PFSK-1 (cell line): ENCODE results near the gene XRCC3.

ENCODE experiments used
- FOXP2 ChIP-seq: optimal IDR thresholded peaks from 2 replicates; pipeline ENCODE3; 2011; ENCODE audit warnings: borderline replicate concordance, control low read depth, inconsistent platforms; ENCODE audit not compliant: insufficient read depth; ENCODE audit errors: extremely low read length, extremely low read depth
- POLR2AphosphoS5 ChIP-seq: IDR thresholded peaks from 2 replicates; pipeline ENCODE4 v1.6.1; 2012; ENCODE audit warnings: low read depth, mild to moderate bottlenecking, control low read depth, low read length, moderate library complexity
- SIN3A ChIP-seq: IDR thresholded peaks from 2 replicates; pipeline ENCODE4 v1.6.1; 2012; ENCODE audit warnings: mild to moderate bottlenecking, low read length, moderate library complexity, borderline replicate concordance; ENCODE audit not compliant: insufficient read depth
- TAF1 ChIP-seq: IDR thresholded peaks from 2 replicates; pipeline ENCODE4 v1.6.1; 2012; ENCODE audit warnings: low read length, control low read depth, borderline replicate concordance; ENCODE audit not compliant: insufficient read depth
- TF ChIP-seq, protein P1 (sequence below), 2 experiments: IDR thresholded peaks; 2 replicates each; pipeline versions ENCODE4 v1.6.1 to v1.8.0; 2011 to 2012; ENCODE audit warnings: low read depth in 2 of 2, low read length in 2 of 2, control low read depth in 1 of 2, inconsistent platforms in 1 of 2, mild to moderate bottlenecking in 1 of 2, moderate library complexity in 1 of 2; ENCODE audit not compliant: insufficient read depth in 1 of 2

Gene XRCC3

GRCh38 chr14:103700753-103701490, 14.3 kb downstream of the XRCC3 start:
- TF ChIP-seq SIN3A, result no peak

- no peak; the same call in 1 of the 2 replicates for TF ChIP-seq POLR2AphosphoS5
- no peak for TF ChIP-seq SIN3A
- TF ChIP-seq FOXP2, result no peak
- no peak for TF ChIP-seq TAF1
- TF ChIP-seq, protein P1, sequence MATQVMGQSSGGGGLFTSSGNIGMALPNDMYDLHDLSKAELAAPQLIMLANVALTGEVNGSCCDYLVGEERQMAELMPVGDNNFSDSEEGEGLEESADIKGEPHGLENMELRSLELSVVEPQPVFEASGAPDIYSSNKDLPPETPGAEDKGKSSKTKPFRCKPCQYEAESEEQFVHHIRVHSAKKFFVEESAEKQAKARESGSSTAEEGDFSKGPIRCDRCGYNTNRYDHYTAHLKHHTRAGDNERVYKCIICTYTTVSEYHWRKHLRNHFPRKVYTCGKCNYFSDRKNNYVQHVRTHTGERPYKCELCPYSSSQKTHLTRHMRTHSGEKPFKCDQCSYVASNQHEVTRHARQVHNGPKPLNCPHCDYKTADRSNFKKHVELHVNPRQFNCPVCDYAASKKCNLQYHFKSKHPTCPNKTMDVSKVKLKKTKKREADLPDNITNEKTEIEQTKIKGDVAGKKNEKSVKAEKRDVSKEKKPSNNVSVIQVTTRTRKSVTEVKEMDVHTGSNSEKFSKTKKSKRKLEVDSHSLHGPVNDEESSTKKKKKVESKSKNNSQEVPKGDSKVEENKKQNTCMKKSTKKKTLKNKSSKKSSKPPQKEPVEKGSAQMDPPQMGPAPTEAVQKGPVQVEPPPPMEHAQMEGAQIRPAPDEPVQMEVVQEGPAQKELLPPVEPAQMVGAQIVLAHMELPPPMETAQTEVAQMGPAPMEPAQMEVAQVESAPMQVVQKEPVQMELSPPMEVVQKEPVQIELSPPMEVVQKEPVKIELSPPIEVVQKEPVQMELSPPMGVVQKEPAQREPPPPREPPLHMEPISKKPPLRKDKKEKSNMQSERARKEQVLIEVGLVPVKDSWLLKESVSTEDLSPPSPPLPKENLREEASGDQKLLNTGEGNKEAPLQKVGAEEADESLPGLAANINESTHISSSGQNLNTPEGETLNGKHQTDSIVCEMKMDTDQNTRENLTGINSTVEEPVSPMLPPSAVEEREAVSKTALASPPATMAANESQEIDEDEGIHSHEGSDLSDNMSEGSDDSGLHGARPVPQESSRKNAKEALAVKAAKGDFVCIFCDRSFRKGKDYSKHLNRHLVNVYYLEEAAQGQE (IDR thresholded peaks at IDR 0.05; ENCODE audit: insufficient read depth in 1 of 2, low read depth in 2 of 2, low read length in 2 of 2), result no peak
Observed at GRCh38 chr14:103699901-103700752, 15.1 kb downstream of the XRCC3 start.

DNA sequence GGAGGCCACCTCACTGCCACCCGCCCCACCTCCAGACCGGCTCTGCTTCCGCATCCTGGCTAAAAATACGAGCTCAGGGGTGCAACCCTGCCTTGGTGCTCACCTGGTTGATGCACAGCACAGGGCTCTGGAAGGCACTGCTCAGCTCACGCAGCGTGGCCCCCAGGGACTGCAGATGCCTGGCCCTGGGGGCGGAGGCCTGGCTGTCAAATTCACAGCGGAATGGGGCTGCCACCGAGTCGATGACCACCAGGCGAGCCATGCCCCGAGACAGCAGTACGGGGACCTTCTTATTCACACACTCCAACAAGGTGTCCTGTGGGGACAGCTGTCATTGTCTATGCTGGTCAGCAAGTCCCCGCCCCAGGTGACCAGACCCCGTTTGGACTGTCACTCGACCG, 16.0 kb downstream of the XRCC3 start:
- TF ChIP-seq TAF1 (no peak), POLR2AphosphoS5 (no peak), FOXP2 (no peak), SIN3A (no peak)
- TF ChIP-seq, protein P1 (IDR thresholded peaks at IDR 0.05; ENCODE audit: insufficient read depth in 1 of 2, low read depth in 2 of 2, low read length in 2 of 2), result no peak

- TF ChIP-seq FOXP2 (no peak), POLR2AphosphoS5 (0 out of 2 replicates have a peak, but pooled peaks have one; percentile 23)
Observed at GRCh38 chr14:103698380-103699260, 16.6 kb downstream of the XRCC3 start.

GRCh38 chr14:103697603-103698379, 17.5 kb downstream of the XRCC3 start:
- TF ChIP-seq POLR2AphosphoS5 (0 out of 2 replicates have a peak, but pooled peaks have one; percentile 9), TAF1 (no peak), SIN3A (no peak), FOXP2 (no peak)
- TF ChIP-seq, protein P1 (IDR thresholded peaks at IDR 0.05; ENCODE audit: insufficient read depth in 1 of 2, low read depth in 2 of 2, low read length in 2 of 2), result no peak
